GM18505 (cell line): Measurements from ENCODE around the gene RPGRIP1.
"Not testable (repeated sequence)": the region's sequence is repeated elsewhere in the genome, so short reads cannot be mapped to it uniquely, and the experiment has no call there.

ENCODE experiments used
- ATAC-seq: cut with Tn5 transposase; IDR thresholded peaks from one replicate; pipeline ENCODE4 v1.9.1; 2021; ENCODE audit not compliant: unreplicated experiment
- POLR2A ChIP-seq: IDR thresholded peaks from 4 replicates; pipeline ENCODE4 v1.6.1; 2011; ENCODE audit warnings: borderline replicate concordance; ENCODE audit not compliant: insufficient read depth, insufficient read length; ENCODE audit errors: extremely low read depth

RPGRIP1 gene

DNA sequence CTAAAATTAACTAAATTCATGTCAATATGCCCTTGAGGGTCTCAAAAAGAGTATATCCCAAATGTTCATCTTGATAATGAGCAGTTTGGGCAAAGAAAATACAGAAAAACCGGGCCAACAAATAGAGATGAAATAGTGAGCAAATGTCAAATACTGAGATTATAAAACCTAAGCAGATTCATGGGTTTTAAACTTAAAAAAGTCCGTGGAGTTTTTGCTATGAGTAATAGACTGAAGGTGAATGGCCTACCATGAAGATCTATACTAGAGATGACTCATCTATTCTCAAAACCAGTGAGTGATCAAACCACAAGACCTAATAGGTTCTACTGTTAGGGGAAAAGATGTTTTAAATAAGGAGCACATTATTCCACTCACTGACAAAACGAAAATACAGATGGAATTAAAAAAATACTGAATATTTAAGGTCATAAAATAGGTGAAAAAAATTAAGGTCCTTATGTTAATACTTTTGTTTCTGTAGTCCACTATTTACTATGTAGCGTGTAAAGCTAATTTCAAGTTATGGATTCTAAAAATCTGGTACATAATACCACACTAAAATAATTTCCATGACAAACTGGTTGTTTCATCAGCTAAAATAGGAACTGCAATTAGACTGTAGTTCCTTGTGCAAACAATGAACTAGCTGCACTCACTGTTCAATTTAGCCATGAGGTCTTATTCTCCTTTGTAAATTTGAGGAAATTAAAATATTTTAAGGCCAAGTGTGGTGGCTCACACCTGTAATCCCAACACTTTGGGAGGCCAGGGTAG, 15.7 kb upstream of the RPGRIP1 start:
- TF ChIP-seq POLR2A, result peak; percentile 24
- peak; percentile 71 for ATAC-seq

DNA sequence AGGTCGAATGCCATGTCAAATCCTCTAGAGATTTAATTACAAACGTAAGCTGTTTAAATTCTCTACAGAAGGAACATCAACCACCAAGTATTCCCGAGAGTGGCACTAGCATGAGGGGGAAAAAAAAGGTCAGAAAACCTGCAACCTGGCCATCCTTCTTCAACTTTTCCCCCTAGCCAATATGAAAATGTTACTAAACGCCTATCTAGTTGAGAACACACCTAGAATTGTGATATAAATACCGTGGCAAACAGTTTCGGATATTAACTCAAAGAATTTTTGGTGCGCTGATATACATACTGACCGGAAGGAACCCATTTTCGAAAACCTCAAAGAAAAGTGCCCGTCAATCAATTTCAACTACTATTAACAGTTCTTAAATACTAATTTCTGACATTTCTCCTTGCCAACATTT, 12.4 kb upstream of the RPGRIP1 start:
- TF ChIP-seq POLR2A, result no peak

DNA sequence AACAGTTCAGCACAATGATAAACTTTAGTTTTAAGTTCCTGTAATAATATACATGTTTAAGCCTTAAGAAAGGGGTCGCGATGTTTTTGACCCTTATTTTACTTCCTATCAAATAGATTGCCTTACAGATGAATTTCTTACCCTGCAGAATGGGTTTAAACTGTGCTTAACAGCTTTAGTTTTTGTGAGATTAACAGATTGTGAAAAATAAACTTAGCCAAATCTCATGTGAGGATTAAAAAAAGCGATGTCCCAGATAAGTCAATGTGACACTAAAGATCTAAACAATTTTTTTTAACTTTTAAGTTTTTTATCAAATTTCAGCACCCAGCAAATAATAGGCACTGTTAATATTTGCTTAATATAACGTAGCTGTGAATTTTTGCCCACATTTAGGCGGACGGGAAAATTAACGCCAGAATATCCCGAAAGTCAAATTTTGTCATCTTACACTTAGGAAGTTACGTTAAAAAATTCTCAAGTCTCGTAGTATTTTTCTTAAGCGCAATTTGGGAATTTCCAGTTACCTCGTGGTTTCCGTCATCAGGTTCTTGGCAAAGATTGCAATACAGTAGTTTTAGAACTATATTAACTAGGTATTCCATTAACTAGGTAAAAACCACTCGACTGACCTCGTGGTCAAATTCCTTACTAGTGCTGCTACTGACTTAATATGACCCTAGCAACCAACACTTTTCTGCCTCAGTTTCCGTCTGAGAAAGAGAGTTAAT, 11.8 kb upstream of the RPGRIP1 start:
- no peak for TF ChIP-seq POLR2A
- ATAC-seq, result no peak

More for the DNA sequence above, 12.4 kb upstream of the RPGRIP1 start:
- no peak for ATAC-seq

DNA sequence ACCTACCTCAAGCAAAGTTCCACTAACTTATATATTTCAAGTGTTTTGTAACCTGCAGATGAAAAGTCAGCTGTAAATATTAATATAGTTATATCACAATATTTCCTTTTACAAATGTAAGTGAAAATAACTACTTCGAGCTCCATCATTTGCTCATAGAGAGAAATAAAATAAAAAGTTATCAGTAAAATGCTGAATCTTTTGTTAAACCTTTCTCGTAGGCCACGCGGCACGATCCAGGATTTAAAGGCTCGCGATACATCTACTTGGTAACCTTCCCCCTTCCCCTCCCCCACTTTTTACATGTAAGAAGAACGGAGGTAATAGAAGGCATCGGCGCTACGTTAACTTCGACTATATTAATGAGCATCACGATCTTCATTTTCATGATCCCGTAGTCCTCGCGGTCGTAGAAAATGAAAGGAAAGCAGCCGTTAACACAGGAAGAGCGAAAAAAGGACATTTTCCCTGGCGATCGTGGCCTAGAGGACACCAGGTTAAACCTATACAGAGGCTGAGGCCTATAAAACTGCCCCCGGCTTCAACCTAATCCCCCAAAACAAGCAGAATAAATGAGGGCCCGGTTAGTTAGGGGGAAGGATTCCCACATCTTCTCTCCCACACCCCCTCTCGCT, 11.1 kb upstream of the RPGRIP1 start:
- TF ChIP-seq POLR2A, result no peak
- no peak for ATAC-seq

DNA sequence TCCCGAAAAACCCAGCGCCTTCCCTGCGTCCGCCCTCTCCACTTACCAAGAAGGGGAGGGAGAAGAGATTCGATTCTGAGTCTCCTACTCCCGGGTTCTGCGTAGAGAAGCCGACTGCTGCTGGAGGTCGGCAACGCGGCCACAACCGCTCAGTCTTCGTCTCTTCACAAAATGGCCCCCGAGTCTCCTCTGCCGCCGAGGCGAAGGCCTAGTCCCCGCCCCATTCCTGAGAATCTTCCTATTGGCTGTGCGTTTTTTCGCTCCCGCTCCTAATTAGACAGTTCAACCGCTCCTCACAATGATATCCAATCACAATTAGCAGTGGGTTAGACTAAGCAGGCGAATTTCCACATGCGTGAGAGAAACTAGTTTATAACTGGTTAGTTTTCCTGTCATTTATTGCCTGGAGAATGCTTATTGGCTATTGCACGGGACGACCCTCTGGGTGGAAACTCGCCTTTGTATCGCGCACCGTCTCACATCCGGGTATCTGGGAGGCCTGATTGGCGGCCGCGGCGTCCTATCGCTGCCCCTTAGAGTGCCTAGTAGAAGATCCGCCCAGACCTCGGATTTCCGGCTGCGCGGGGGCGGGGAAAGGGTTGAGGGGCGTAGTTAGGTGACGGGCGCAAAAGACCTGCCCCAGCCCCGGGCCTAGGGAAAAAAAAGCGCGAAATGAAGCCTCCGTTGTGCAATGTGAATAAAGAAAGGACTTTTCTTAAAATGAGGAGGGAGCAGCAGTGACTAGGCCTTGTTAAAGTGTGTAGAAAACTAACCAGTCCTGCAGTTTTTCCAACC, 10.4 kb upstream of the RPGRIP1 start, which contains the start of gene HNRNPC:
Gene HNRNPC, minus strand, starts transcription at position 191 of the 795 bp plus-strand sequence. CDS start 35,249 bp downstream, outside the sequence.
- TF ChIP-seq POLR2A, result peak; percentile 97

DNA sequence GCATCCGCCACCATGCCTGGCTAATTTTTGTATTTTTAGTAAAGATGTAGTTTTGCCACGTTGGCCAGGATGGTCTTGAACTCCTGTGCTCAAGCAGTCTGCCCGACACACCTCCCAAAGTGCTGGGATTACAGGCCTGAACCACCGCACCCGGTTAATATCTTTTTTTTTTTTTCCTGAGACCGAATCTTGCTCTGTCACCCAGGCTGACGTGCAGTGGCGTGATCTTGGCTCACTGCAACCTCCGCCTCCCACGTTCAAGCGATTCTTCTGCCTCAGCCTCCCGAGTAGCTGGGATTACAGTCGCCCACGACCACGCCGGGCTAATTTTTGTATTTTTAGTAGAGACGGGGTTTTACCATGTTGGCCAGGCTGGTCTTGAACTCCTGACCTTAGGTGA, 7.2 kb upstream of the RPGRIP1 start:
- ATAC-seq, result not testable (repeated sequence)

More for the DNA sequence above, 10.4 kb upstream of the RPGRIP1 start, which contains the start of gene HNRNPC:
- peak; percentile 90 for ATAC-seq

DNA sequence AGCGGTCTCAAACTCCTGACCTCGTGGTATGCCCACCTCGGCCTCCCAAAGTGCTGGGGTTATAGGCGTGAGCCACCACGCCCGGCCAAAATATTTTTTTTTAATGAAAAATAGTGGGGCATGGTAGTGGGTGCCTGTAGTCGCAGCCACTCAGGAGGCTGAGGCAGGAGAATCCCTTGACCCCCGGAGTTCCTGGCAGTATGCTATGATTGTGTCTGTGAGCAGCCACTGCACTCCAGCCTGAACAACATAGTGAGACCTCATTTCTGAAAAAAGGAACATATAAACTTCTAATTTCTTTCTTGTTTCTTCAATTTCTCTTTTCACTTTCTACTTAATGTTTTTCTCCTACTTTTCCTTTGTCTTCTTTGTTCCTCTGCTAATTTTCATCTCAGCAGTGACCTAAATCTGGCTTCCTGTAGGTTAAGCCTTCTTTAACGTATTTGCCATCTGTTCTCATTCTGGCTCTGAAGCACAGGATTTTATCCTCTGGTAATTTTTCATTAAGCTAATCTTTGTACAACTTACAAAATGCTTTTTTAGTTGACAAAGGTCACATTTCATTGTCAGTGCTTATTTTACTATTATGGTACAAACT, 4.5 kb upstream of the RPGRIP1 start:
- TF ChIP-seq POLR2A, result no peak

DNA sequence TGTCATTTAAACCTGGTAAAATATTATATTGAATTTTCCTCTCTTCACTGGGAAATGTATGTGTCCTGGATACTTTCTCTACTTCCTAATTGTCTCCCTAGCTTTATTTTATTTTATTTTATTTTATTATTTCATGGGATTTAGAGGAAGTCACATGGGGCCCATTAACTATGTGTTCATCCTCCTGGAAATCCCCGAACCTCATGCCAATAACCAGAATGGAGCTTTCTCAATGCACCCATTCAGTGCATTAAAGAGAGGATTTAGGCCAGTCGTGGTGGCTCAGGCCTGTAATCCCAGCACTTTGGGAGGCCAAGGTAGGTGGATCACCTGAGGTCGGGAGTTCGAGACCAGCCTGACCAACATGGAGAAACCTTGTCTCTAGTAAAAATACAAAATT, 1.3 kb upstream of the RPGRIP1 start:
- no peak for TF ChIP-seq POLR2A
- no peak for ATAC-seq

More for the DNA sequence above, 4.5 kb upstream of the RPGRIP1 start:
- ATAC-seq, result no peak

DNA sequence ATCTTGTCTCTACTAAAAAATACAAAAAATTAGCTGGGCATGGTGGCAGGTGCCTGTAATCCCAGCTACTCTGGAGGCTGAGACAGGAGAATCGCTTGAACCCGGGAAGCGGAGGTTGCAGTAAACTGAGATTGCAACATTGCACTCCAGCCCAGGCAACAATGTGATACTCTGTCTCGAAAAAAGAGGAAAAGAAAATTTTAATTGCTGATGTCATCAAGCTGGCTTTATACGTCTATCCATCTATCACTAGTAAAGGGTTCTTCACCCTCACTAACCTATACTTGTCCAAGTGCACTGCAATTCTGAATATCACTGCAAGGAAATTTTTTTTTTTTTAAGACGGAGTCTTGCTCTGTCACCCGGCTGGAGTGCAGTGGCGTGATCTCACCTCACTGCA, 2.0 kb downstream of the RPGRIP1 start:
- ATAC-seq, result not testable (repeated sequence)

DNA sequence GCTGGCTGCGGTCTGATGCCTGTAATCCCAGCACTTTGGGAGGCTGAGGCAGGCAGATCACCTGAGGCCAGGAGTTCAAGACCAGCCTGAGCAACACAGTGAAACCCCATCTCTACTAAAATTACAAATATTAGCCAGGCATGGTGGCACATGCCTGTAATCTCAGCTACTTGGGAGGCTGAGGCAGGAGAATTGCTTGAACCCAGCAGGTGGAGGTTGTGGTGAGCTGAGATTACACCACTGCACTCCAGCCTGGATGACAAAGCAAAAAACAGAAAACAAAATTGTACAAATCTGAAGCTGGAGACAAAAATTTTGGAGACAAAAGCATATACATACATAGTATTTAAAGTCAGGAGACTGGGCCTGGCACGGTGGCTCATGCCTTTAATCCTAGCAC, 6.6 kb downstream of the RPGRIP1 start:
- ATAC-seq, result not testable (repeated sequence)

DNA sequence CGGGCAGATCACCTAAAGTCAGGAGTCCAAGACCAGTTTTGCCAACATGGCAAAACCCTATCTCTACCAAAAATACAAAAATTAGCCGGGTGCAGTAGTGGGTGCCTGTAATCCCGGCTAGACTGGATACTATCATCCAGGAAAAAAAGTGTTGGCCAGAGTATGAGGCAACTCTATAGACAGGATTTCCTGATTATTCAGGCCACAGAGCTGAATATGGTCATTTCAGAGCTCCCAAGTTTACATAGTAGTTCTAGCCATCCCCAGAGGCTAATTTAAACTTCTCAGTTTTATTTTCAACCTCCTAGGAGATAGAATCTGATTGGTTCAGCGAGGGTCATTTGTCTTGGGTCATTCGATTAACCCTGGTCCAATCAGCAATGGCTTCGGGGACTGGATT, 7.3 kb downstream of the RPGRIP1 start:
- ATAC-seq, result no peak
- no peak for TF ChIP-seq POLR2A

DNA sequence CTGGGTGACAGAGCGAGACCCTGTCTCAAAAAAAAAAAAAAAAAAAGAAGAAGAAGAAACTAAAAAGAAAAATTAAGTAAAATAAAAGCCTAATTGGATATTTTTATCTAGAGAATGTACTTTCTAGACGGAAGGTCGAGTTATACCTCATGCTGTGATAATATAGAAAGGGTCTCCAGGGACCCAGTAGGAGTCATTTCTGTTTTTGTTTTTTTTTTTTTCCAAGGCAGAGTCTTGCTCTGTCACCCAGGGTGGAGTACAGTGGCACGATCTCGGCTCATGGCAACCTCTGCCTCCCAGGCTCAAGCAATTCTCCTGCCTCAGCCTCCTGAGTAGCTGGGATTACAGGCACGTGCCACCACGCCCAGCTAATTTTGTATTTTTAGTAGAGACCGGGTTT, 14.1 kb downstream of the RPGRIP1 start:
- ATAC-seq, result not testable (repeated sequence)

DNA sequence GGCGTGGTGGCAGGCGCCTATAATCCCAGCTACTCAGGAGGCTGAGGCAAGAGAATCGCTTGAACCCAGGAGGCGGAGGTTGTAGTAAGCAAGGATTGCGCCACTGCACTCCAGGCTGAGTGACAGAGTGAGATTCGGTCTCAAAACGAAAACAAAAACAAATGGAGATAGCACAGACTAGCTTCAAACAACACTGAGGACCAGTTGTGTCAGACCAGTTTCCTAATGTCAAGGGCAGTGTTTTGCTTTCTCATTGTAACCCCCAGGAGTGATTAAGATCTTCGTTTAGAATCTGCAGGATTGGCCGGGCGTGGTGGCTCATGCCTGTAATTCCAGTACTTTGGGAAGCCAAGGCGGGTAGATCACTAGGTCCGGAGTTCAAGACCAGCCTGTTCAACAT, 18.5 kb downstream of the RPGRIP1 start:
- no peak for TF ChIP-seq POLR2A
- ATAC-seq, result no peak
